ENCODE measurements around the gene RBMS2. TPM values are rescaled to one million over a fixed set of nuclear protein-coding genes. Genes with fewer than 3 reads are reported as not detected.

The RBMS2 gene
- total RNA-seq, 2 experiments from 2014 or later = 10.3 to 14.5 TPM

Other genes starting within 250 kb of the RBMS2 start
- gene CS, start 221.5 kb upstream of the RBMS2 start, total RNA-seq = 100 to 1,000 TPM; 165 to 176 TPM
- 10 to 100 TPM; 85.6 to 89.0 TPM for gene CNPY2, start 205.8 kb upstream of the RBMS2 start, total RNA-seq
- 100 to 1,000 TPM; 106 to 115 TPM for gene PAN2, start 187.8 kb upstream of the RBMS2 start, total RNA-seq
- 10 to 100 TPM; 10.2 to 10.9 TPM for gene IL23A, start 182.9 kb upstream of the RBMS2 start, total RNA-seq
- gene STAT2, start 161.7 kb upstream of the RBMS2 start, total RNA-seq = 100 to 1,000 TPM; 263 to 275 TPM
- not detected for gene APOF, start 159.0 kb upstream of the RBMS2 start, total RNA-seq
- 10 to 100 TPM; 40.1 to 47.1 TPM for gene TIMELESS, start 72.4 kb upstream of the RBMS2 start, total RNA-seq
- not detected for gene MIP, start 67.2 kb upstream of the RBMS2 start, total RNA-seq
- gene SPRYD4, start 53.2 kb upstream of the RBMS2 start, total RNA-seq = 1 to 10 TPM; 3.9 to 4.1 TPM
- 1 to 10 TPM; 4.4 to 5.2 TPM for gene GLS2, start 33.7 kb upstream of the RBMS2 start, total RNA-seq
- 100 to 1,000 TPM; 139 to 145 TPM for gene BAZ2A, start 108.5 kb downstream of the RBMS2 start, total RNA-seq
- gene ATP5F1B, start 124.2 kb downstream of the RBMS2 start, total RNA-seq = 100 to 1,000 TPM; 468 to 471 TPM
- gene PTGES3, start 166.5 kb downstream of the RBMS2 start, total RNA-seq = 100 to 1,000 TPM; 210 to 217 TPM
- gene NACA, start 203.5 kb downstream of the RBMS2 start, total RNA-seq = 100 to 1,000 TPM; 878 to 882 TPM
- gene PRIM1, start 230.5 kb downstream of the RBMS2 start, total RNA-seq = 10 to 100 TPM; 52.5 to 56.1 TPM
- 1 to 10 TPM; 1.9 to 2.4 TPM for gene HSD17B6, start 241.5 kb downstream of the RBMS2 start, total RNA-seq